Measurements from ENCODE around the gene GCLC. TPM values are rescaled to one million over a fixed set of nuclear protein-coding genes. Genes with fewer than 3 reads are reported as not detected.

Gene GCLC
- total RNA-seq, 4 donors from 2014 or later: 63.5 to 84.3 (median 71.7) TPM

DNA sequence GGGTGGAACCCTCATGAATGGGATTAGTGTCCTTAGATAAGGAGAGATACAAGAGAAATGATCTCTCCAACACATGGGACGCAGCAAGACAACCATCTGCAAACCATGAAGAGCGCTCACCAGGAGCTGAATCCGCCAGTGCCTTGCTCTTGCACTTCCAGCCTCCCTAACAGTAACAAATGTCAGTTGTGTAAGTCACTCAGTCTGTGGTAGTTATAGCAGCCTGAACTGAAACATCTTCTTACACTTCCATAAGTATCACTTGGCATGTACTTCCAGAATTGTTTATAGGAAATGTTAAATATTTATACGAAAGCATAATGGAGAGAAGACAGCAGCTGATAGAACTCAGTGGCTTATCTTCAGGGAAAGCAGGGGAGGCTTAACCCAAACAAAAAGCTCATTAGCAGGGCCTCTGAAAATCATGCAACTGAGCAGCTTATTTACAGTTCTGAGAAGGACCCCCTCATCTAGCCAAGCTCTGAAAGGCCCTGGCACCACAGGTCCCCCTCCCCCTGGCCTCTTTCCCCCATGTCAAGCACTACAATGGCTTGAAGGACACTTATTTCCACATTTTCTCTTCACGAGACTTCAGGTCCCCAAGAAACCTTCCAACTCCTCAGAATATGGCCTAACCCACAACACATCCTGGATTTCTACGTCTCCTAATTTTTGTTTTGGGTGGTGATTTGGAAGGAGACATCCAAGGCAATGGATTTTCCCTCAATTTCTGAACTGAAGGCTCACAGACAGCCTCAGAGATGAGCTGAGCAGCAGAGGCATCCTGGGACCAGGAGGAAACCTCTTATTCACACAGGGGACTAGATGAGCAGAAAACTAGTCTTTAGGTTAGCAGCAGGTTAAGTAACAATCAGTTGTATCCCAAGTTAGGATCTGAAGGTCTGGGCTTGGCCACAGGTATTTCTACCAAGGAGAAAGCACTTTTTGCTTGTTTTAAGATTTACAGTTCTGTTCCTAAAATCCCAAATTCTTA lies 49.1 kb downstream of the GCLC start:
- WGBS, 2 donors (ENCODE audit: low coverage in 1 of 2): 48 to 59% methylated on average over 3 to 5 of the region's 6 CpGs
- H3K4me1 ChIP-seq: peaks cover 11 to 47% (median 16%) of the 10 kb centered on the region in 3 donors

DNA sequence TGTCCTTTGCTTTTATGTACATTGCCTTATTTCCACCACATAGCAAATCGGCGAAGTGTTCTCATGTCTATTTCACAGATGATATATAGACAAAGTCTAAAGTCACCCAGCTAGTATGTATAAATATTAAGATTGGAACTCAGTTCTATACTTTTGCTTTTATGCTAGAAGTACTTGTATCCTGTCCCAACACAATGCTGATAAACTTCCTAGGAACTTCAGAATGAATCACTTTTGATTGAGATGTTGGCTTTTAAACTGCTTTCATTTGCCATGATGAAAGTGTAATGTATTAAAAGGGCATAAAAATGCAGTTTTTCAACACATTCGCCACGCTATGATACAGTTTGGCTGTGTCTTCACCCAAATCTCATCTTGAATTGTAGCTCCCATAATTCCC lies 50.8 kb downstream of the GCLC start:
- H3K4me1 ChIP-seq: peaks cover 11 to 47% (median 16%) of the 10 kb centered on the region in 3 donors
- 61 to 68% methylated on average over 4 of the region's 4 CpGs for WGBS, 2 donors (ENCODE audit: low coverage in 1 of 2)
- no peaks in the 10 kb centered on the region for H3K27me3 ChIP-seq
- H3K9me3 ChIP-seq: no peaks in the 10 kb centered on the region
- H3K4me3 ChIP-seq: no peak overlapping the region
- TF ChIP-seq POLR2AphosphoS5 (IDR thresholded peaks at IDR 0.05): no peak
- TF ChIP-seq EP300 (IDR thresholded peaks at IDR 0.05): no peak
- no peak for TF ChIP-seq POLR2A (IDR thresholded peaks at IDR 0.05)
- TF ChIP-seq, protein P1, sequence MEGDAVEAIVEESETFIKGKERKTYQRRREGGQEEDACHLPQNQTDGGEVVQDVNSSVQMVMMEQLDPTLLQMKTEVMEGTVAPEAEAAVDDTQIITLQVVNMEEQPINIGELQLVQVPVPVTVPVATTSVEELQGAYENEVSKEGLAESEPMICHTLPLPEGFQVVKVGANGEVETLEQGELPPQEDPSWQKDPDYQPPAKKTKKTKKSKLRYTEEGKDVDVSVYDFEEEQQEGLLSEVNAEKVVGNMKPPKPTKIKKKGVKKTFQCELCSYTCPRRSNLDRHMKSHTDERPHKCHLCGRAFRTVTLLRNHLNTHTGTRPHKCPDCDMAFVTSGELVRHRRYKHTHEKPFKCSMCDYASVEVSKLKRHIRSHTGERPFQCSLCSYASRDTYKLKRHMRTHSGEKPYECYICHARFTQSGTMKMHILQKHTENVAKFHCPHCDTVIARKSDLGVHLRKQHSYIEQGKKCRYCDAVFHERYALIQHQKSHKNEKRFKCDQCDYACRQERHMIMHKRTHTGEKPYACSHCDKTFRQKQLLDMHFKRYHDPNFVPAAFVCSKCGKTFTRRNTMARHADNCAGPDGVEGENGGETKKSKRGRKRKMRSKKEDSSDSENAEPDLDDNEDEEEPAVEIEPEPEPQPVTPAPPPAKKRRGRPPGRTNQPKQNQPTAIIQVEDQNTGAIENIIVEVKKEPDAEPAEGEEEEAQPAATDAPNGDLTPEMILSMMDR (IDR thresholded peaks at IDR 0.05): no peak
- peak overlapping the region in 1 of 4 donors; percentile 49 for H3K27ac ChIP-seq
- peaks cover 0 to 12% of the 10 kb centered on the region in 2 donors for H3K36me3 ChIP-seq
- ATAC-seq: no peak

More for the DNA sequence above, 49.1 kb downstream of the GCLC start:
- H3K4me3 ChIP-seq: no peak overlapping the region
- TF ChIP-seq POLR2AphosphoS5 (IDR thresholded peaks at IDR 0.05) (no peak), EP300 (IDR thresholded peaks at IDR 0.05) (no peak), POLR2A (IDR thresholded peaks at IDR 0.05) (no peak)
- TF ChIP-seq, protein P1 (IDR thresholded peaks at IDR 0.05): no peak
- no peaks in the 10 kb centered on the region for H3K9me3 ChIP-seq
- H3K36me3 ChIP-seq: peaks cover 5 to 29% of the 10 kb centered on the region in 2 donors
- no peaks in the 10 kb centered on the region for H3K27me3 ChIP-seq
- H3K27ac ChIP-seq: peak overlapping the region; percentile 50 to 69 (median 64)
- no peak for ATAC-seq

DNA sequence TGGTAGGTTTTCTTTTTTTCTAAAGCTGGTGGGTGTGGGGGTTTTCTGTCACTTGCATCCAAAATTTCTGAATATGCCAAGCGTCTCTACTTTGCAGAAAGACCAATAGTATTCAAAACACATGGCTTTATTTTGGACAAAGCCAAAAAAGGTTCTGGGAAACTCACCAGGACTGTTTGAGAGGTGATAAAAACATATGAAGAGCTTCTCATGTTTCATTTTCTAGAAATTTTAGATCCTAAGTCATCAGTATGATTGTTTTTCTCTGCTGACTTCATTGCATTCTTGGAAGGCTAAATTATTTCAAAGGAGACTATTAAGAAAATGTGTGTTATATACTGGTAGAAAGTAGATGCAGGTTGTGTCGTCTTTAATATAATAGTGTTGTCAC lies 51.3 kb downstream of the GCLC start:
- ATAC-seq: no peak
- TF ChIP-seq EP300 (IDR thresholded peaks at IDR 0.05) (no peak), POLR2A (IDR thresholded peaks at IDR 0.05) (no peak), POLR2AphosphoS5 (IDR thresholded peaks at IDR 0.05) (no peak)
- TF ChIP-seq, protein P1 (IDR thresholded peaks at IDR 0.05): no peak
- Histone ChIP-seq H3K27me3 (no peaks in the 10 kb centered on the region), H3K4me3 (peak overlapping the region; percentile 18), H3K4me1 (peaks cover 11 to 47% (median 16%) of the 10 kb centered on the region in 3 donors), H3K27ac (peak overlapping the region in 2 of 4 donors; percentile 21 to 49), H3K9me3 (no peaks in the 10 kb centered on the region), H3K36me3 (peaks cover 0 to 7% of the 10 kb centered on the region in 2 donors)
- WGBS, 2 donors (ENCODE audit: low coverage in 1 of 2): 23 to 36% methylated on average over 2 of the region's 2 CpGs

DNA sequence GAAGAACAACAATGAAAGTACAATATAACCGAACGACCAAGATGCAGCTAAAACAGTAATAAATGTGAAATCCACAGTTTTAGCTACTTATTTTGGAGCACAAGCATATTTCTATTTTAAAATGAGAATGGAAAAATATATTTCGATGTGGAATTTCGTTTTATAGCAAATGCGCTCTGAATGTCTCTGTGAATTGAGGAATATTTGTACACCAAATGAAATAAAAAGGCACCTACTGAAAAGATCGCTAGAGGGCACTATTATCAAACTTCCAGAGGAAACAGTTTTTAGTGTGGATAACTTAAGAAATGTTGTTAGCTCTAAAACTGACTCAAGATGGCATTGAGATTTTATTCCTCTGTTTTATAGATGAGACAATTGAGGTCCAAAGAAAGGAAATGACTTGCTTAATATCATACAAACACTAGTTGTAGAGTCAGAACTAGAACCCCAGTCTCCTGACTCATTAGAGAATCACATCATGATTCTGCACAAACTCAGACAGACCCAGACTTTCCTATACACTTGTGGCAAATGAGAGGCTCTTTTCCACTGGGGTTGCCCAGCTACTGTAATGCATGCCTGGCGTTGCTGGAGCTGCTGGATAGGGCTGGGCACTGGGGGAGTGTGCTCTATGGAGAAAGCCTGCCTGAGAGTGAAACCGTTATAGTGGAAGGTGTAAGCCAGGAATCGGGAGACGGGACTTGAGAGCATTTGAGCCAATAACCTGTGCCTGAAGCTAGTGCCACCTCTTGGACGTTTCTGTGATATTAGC lies 51.9 kb downstream of the GCLC start:
- ATAC-seq: peak; percentile 52
- H3K9me3 ChIP-seq: no peaks in the 10 kb centered on the region
- WGBS, 2 donors (ENCODE audit: low coverage in 1 of 2): 15 to 18% methylated on average over 8 to 11 of the region's 11 CpGs
- peaks cover 11 to 47% (median 16%) of the 10 kb centered on the region in 3 donors for H3K4me1 ChIP-seq
- H3K27me3 ChIP-seq: no peaks in the 10 kb centered on the region
- peak overlapping the region; percentile 18 for H3K4me3 ChIP-seq
- H3K27ac ChIP-seq: peak overlapping the region in 3 of 4 donors; percentile 21 to 66 (median 49)
- peaks cover 0 to 2% of the 10 kb centered on the region in 2 donors for H3K36me3 ChIP-seq
- TF ChIP-seq POLR2A (IDR thresholded peaks at IDR 0.05) (no peak), EP300 (IDR thresholded peaks at IDR 0.05) (no peak), POLR2AphosphoS5 (IDR thresholded peaks at IDR 0.05) (no peak)
- TF ChIP-seq, protein P1 (IDR thresholded peaks at IDR 0.05): peak; percentile 66 to 79 (median 75)
